Measurements from ENCODE around the gene GINS2. TPM values are rescaled to one million over a fixed set of nuclear protein-coding genes. Genes with fewer than 3 reads are reported as not detected.

GINS2 gene
- total RNA-seq, 1 experiment from 2014 or later, result 52.7 TPM

GRCh38 chr16:85645021-85645589, 43.6 kb downstream of the GINS2 start:
- Mint-ChIP-seq H3K36me3 (ENCODE audit: insufficient read depth in 1 of 3, low read depth in 3 of 3) (peaks cover 7 to 45% (median 32%) of the 10 kb centered on the region in 3 experiments; a peak in 6 of 7 replicates), H3K27me3 (ENCODE audit: low read depth) (no peaks in the 10 kb centered on the region), H3K9me3 (no peaks in the 10 kb centered on the region), H3K4me1 (peaks cover 0 to 7% of the 10 kb centered on the region in 2 experiments; a peak in 3 of 4 replicates), H3K4me3 (no peak overlapping the region), H3K27ac (peak overlapping the region in 1 of 3 experiments; percentile 74; a peak in 1 of 7 replicates)
- no peak overlapping the region for H2BK5ac ChIP-seq (ENCODE audit: insufficient read length, low read length)
- no CpG with 5 or more reads among the region's 19 CpGs for WGBS (ENCODE audit: extremely low coverage, insufficient read length, low lambda C conversion rate)
- H3T11ph ChIP-seq (ENCODE audit: low read length), result no peak overlapping the region
- H2BK15ac ChIP-seq (ENCODE audit: low read depth, low read length), result no peak overlapping the region
- no peak overlapping the region for H4K91ac ChIP-seq (ENCODE audit: insufficient read length, low read depth, low read length)
- H2BK12ac ChIP-seq (ENCODE audit: insufficient read length, low read depth, low read length), result no peak overlapping the region
- no peak overlapping the region for H2AFZ ChIP-seq (ENCODE audit: low read length)
- H3K9me3 ChIP-seq (ENCODE audit: control insufficient read depth, low read depth, low read length), result no peaks in the 10 kb centered on the region
- H3K79me1 ChIP-seq (ENCODE audit: insufficient read depth, low read depth, low read length, poor library complexity, severe bottlenecking), result peaks cover 13% of the 10 kb centered on the region
- no peak overlapping the region for H3K56ac ChIP-seq (ENCODE audit: insufficient read length, low read depth, low read length)
- H2BK20ac ChIP-seq (ENCODE audit: low read depth, low read length, poor library complexity, severe bottlenecking), result no peak overlapping the region
- no peak overlapping the region for H3K4me2 ChIP-seq (ENCODE audit: insufficient read depth, insufficient read length, low read length)
- H3K9ac ChIP-seq (ENCODE audit: extremely low read depth, insufficient read length, low read length), result no peak overlapping the region
- no peak for DNase-seq
- H3K14ac ChIP-seq (ENCODE audit: insufficient read depth, low read length), result no peak overlapping the region
- H2BK120ac ChIP-seq (ENCODE audit: low read depth, low read length, poor library complexity, severe bottlenecking), result no peak overlapping the region
- no peak for TF ChIP-seq CTCF (conservative IDR thresholded peaks at IDR 0.05)
- H2AK5ac ChIP-seq (ENCODE audit: insufficient read length, low read length), result no peak overlapping the region
- H3K79me2 ChIP-seq (ENCODE audit: insufficient read depth, low read length), result peaks cover 2% of the 10 kb centered on the region; the same call in 1 of the 2 replicates
- H3K23me2 ChIP-seq (ENCODE audit: insufficient read length, low read depth, low read length, poor library complexity, severe bottlenecking), result no peaks in the 10 kb centered on the region
- no peak overlapping the region for H3K4ac ChIP-seq (ENCODE audit: low read depth, low read length)
- no peaks in the 10 kb centered on the region for H4K20me1 ChIP-seq (ENCODE audit: control insufficient read depth, insufficient read depth, insufficient read length)
- no peak overlapping the region for H4K8ac ChIP-seq (replicated peaks; ENCODE audit: insufficient read length, low read depth, low read length)
- no peak overlapping the region for H3K27ac ChIP-seq (ENCODE audit: insufficient read length, low read depth, low read length)
- H3K23ac ChIP-seq (ENCODE audit: insufficient read length, low read depth, low read length), result no peak overlapping the region
- no peaks in the 10 kb centered on the region for H3K27me3 ChIP-seq (ENCODE audit: insufficient read depth, low read length)
- H3K18ac ChIP-seq (ENCODE audit: insufficient read length, low read depth, low read length), result no peak overlapping the region
- no peaks in the 10 kb centered on the region for H3K4me1 ChIP-seq (ENCODE audit: insufficient read depth, low read length)
- H4K5ac ChIP-seq (ENCODE audit: insufficient read length, low read depth, low read length), result no peak overlapping the region
